Measurements from ENCODE around the gene RASSF6. TPM values are rescaled to one million over a fixed set of nuclear protein-coding genes. Genes with fewer than 3 reads are reported as not detected.

The RASSF6 gene
- total RNA-seq, 3 donors from 2014 or later = 15.1 to 41.1 (median 27.1) TPM

- Histone ChIP-seq H3K36me3 (ENCODE audit: low read depth) (no peaks in the 10 kb centered on the region), H3K4me1 (ENCODE audit: low read depth) (no peaks in the 10 kb centered on the region), H3K9me3 (no peaks in the 10 kb centered on the region), H3K4me3 (no peak overlapping the region)
- DNase-seq (no peak), ATAC-seq (no peak)
- intact Hi-C loops (cut with DNase I, micrococcal nuclease) = no loop called here
- TF ChIP-seq, protein P1, sequence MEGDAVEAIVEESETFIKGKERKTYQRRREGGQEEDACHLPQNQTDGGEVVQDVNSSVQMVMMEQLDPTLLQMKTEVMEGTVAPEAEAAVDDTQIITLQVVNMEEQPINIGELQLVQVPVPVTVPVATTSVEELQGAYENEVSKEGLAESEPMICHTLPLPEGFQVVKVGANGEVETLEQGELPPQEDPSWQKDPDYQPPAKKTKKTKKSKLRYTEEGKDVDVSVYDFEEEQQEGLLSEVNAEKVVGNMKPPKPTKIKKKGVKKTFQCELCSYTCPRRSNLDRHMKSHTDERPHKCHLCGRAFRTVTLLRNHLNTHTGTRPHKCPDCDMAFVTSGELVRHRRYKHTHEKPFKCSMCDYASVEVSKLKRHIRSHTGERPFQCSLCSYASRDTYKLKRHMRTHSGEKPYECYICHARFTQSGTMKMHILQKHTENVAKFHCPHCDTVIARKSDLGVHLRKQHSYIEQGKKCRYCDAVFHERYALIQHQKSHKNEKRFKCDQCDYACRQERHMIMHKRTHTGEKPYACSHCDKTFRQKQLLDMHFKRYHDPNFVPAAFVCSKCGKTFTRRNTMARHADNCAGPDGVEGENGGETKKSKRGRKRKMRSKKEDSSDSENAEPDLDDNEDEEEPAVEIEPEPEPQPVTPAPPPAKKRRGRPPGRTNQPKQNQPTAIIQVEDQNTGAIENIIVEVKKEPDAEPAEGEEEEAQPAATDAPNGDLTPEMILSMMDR (IDR thresholded peaks at IDR 0.05) = no peak
Observed at GRCh38 chr4:73586040-73586439, 34.2 kb downstream of the RASSF6 start.

DNA sequence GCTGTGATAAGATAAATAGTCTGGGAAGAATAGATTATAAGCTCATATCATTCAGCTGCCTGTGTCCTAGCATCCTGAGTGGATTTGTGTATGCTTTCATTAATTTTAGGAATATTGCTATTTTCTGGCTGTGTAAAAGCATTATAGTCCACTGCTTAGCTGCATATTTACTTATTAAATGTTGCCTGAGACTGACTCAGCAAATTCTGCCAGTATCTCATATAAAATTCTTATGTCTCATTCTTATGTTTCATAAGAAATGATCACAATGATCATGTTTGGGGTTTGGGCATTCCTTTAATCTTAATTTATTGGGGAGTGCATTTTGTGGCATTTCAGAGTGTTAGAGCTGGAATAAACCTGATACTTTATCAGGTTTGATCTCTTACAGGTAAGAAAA lies 34.9 kb downstream of the RASSF6 start:
- DNase-seq = no peak
- ATAC-seq = no peak
- Histone ChIP-seq H3K4me3 (no peak overlapping the region), H3K9me3 (no peaks in the 10 kb centered on the region), H3K4me1 (ENCODE audit: low read depth) (no peaks in the 10 kb centered on the region), H3K36me3 (ENCODE audit: low read depth) (no peaks in the 10 kb centered on the region)
- intact Hi-C loops (cut with DNase I, micrococcal nuclease) = no loop called here
- TF ChIP-seq, protein P1 (IDR thresholded peaks at IDR 0.05) = no peak

- ATAC-seq = no peak
- TF ChIP-seq, protein P1 (IDR thresholded peaks at IDR 0.05) = no peak
- intact Hi-C loops (cut with DNase I, micrococcal nuclease) = no loop called here
- Histone ChIP-seq H3K9me3 (no peaks in the 10 kb centered on the region), H3K4me1 (ENCODE audit: low read depth) (no peaks in the 10 kb centered on the region), H3K36me3 (ENCODE audit: low read depth) (no peaks in the 10 kb centered on the region), H3K4me3 (no peak overlapping the region)
- DNase-seq = no peak
Observed at GRCh38 chr4:73583666-73584065, 36.6 kb downstream of the RASSF6 start.

DNA sequence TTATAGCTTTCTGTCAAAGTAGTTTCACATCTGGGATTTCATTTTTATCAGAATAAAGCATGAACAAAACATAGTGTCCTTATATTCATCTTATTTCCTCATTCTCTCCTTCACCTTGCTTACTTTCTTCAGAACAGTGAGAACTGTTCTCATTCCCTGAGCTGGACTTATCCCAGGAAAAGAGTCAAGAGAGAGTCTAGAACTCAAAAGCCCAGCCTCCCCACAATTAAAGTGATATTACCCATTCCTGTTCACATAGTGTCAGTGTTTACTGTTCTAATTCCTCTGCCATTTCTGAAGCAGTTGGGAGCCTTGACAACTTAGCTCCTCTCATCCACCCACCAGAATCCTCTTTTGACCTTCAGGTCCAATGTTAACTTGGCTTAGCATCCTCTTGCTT lies 42.9 kb downstream of the RASSF6 start:
- intact Hi-C loops (cut with DNase I, micrococcal nuclease) = no loop called here
- H3K4me1 ChIP-seq (ENCODE audit: low read depth) = no peaks in the 10 kb centered on the region
- H3K36me3 ChIP-seq (ENCODE audit: low read depth) = no peaks in the 10 kb centered on the region
- no peak for ATAC-seq
- TF ChIP-seq, protein P1 (IDR thresholded peaks at IDR 0.05) = no peak
- no peaks in the 10 kb centered on the region for H3K9me3 ChIP-seq
- H3K4me3 ChIP-seq = no peak overlapping the region
- no peak for DNase-seq

DNA sequence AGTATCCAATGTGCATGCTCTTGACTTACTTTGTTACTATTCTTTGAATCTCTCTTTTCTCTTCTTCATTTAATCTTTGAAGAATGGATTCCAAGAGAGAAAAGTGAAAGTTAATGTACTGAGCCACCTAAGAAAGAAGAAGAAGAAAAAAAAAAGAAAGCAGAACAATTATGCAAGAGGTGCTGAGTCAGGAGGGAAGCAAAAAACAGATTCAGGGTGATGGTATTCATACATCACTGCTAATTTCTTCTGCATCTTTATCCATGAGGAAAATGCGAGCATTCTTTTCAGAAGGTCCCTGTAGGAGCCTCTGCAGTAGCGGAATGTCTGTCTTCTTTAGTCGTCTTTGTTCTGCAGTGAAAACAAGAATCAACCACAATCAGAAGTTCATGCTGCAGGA lies 43.9 kb downstream of the RASSF6 start:
- no peaks in the 10 kb centered on the region for H3K36me3 ChIP-seq (ENCODE audit: low read depth)
- intact Hi-C loops (cut with DNase I, micrococcal nuclease) = no loop called here
- TF ChIP-seq, protein P1 (IDR thresholded peaks at IDR 0.05) = no peak
- no peaks in the 10 kb centered on the region for H3K9me3 ChIP-seq
- ATAC-seq = no peak
- H3K4me3 ChIP-seq = no peak overlapping the region
- DNase-seq = no peak
- no peaks in the 10 kb centered on the region for H3K4me1 ChIP-seq (ENCODE audit: low read depth)

GRCh38 chr4:73575660-73576059 lies 44.6 kb downstream of the RASSF6 start:
- no peak for DNase-seq
- TF ChIP-seq, protein P1 (IDR thresholded peaks at IDR 0.05) = no peak
- Histone ChIP-seq H3K36me3 (ENCODE audit: low read depth) (no peaks in the 10 kb centered on the region), H3K9me3 (no peaks in the 10 kb centered on the region), H3K4me3 (no peak overlapping the region), H3K4me1 (ENCODE audit: low read depth) (no peaks in the 10 kb centered on the region)
- intact Hi-C loops (cut with DNase I, micrococcal nuclease) = no loop called here
- ATAC-seq = no peak
